Peyer's patch (tissue), 4 donors: ENCODE measurements around the gene TIAM1.

ENCODE experiments used
- CTCF ChIP-seq, 6 experiments: fragments of 450-650 bp in 4 of 6; fragments of 200-600 bp in 2 of 6; sonication (generic) in 1 of 6; IDR thresholded peaks; one replicate each; pipeline ENCODE4 v1.5.1; 2017 to 2019; ENCODE audit warnings: antibody characterized with exemption in 6 of 6, mild to moderate bottlenecking in 3 of 6, moderate library complexity in 1 of 6
- POLR2A ChIP-seq, 2 donors: fragments of 450-650 bp; IDR thresholded peaks; one replicate each; pipeline ENCODE4 v1.5.1; 2017; ENCODE audit warnings: antibody characterized with exemption in 2 of 2, mild to moderate bottlenecking in 2 of 2, moderate library complexity in 2 of 2

GRCh38 chr21:31254131-31254530, 89.9 kb downstream of the TIAM1 start:
- no peak for TF ChIP-seq POLR2A (IDR thresholded peaks at IDR 0.05)
- no peak for TF ChIP-seq CTCF (IDR thresholded peaks at IDR 0.05)
